ENCODE results near the gene C1QTNF5.

Gene C1QTNF5

DNA sequence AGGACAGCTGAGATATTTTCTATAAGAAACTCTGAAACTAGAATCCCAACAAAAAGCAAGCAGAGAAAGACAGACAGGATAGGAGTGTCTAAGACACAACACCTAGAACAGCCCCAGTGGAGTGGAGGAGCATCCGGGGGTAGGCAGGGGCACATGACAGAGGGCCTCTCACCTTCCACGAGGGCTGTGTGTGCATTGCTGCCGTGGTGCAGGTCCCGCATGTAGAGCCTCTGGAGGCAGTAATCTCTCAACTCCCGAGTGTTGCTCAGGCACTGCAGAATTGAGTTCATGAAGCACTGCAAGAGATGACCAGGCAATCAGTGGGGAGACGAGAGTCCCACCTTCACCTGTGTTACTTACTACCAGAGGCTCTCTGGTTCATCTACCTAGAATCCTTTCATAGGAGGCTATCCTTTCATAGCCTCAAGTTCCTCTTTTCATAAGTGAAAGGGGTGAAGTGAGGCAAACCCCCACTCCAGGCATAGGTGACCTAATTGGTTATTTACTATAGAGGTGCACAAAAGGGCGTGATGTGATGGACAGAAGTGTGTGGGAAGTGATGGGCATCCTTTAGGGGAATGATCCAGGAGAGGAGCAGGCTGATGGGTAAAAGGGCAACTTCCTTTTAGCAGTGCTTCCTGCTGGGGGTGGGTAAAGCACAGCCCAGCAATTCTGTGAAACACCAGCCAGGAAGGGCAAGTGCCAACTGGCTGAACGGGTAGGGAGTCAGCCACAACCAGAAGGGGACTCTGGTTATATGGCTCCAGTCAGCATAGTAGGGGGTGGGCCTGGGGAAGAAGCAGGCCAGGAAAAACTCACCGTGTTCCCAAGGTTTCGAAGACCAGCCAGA, 18.9 kb upstream of the C1QTNF5 start:
- DNase-seq (ENCODE audit: extremely low read depth in 1 of 2, low read depth in 1 of 2), result no peak

- no peak for DNase-seq (ENCODE audit: extremely low read depth in 1 of 2, low read depth in 1 of 2)
These were observed 16.4 kb upstream of the C1QTNF5 start for GRCh38 chr11:119357074-119357473.

DNA sequence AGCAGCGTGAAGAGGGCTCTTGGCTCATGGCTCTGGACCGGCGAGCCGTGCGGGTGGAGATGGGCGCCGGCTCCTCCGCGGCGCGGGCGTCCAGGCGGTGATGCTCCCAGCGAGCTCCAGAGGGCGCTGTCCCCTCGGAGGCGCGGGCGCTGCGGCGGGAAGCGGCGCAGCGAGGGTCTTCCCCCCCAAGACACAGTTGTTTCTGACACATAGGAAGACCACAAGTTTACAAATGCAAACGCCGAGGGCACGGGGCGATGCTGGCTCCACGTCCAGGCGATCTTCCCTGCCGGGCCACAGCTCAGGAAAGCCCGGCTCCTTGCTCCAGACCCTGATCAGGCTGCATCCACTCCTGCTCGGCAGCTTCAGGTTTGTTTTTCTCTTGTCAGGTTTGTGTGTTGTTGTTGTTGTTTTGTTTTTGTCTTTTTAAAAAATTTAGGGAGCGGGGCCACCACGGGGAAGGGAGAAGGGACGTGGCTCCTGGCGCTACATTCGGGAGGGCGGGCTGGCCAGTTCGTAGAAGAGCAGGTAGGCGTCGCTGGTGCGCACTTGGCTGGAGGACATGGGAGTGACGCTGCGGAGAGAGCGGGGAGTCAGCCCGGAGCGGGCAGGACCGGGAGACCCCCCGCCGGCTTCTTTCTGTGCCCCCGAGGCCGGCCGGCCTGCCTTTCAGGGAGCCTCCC, 15.8 kb upstream of the C1QTNF5 start:
- peak; percentile 35 to 54 for DNase-seq (ENCODE audit: extremely low read depth in 1 of 2, low read depth in 1 of 2)

GRCh38 chr11:119355091-119355843, 14.6 kb upstream of the C1QTNF5 start:
- DNase-seq (ENCODE audit: extremely low read depth in 1 of 2, low read depth in 1 of 2), result no peak

GRCh38 chr11:119352857-119353260, 12.2 kb upstream of the C1QTNF5 start:
- no peak for DNase-seq (ENCODE audit: extremely low read depth in 1 of 2, low read depth in 1 of 2)

DNA sequence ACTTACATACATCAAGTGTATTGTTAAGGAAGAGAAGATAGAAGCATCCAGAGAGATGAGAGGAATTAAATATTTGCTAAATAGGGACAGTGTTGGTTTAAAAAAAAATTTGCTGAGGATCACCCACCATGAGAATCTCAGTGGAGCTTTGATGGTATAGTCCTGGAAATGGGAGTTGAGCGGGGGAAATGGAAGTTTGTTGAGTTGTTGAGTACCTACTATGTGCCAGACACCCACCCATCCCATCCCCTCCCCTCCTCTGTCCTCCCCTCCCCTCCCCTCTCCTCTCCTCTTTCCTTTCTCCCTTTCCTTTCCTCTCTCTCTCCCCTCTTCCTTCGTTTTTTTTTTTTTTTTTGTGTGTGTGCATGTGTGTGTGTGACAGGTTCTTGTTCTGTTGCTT, 10.5 kb upstream of the C1QTNF5 start:
- no peak for DNase-seq (ENCODE audit: extremely low read depth in 1 of 2, low read depth in 1 of 2)

- no peak for DNase-seq (ENCODE audit: extremely low read depth in 1 of 2, low read depth in 1 of 2)
These were observed 9.6 kb upstream of the C1QTNF5 start for GRCh38 chr11:119350302-119350701.

- no peak for DNase-seq (ENCODE audit: extremely low read depth in 1 of 2, low read depth in 1 of 2)
These were observed 7.4 kb upstream of the C1QTNF5 start for GRCh38 chr11:119347940-119348605.

DNA sequence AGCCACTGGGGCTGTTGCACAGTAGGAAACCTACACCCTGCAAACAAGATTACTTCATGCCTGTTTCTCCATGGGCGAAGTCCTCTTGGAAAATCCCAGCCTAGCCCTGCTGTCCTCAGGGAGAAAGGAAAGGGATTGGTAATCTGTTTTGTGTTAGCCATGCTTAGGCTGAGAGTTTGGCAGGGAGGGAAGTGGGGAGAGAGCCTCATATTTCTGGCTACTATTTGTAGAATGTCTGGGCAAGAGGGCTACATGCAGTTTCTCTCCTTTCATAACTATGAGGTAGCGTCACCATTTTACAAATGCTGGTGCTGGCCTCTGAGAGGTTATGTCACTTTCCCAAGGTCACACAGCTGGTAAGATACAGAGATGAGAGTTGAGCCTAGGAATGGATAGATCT, 6.6 kb upstream of the C1QTNF5 start:
- no peak for DNase-seq (ENCODE audit: extremely low read depth in 1 of 2, low read depth in 1 of 2)

DNA sequence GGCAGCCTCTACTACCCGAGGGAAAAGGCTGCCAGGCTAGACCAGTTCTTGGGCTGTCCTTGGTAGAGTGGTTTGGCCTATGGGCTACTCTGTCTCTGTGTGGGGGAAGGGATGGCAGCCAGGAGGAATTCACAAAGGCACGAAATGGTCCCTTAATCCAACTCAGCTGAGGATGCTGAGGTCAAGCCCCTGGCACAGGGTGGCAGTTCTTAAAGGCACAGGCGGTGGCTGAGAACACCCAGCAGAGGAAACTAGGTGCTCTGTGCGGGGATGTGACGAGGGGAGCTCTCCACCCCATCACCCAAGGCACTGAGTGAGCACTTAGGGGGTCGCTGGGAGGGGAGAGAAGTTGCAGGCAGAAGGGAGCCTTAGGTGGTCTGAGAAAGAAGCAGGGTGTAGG, 5.9 kb upstream of the C1QTNF5 start, which contains the start of gene MFRP:
Gene MFRP (minus strand): TSS at position 101 of the 400 bp plus-strand sequence. CDS start 192 bp downstream, outside the sequence.
- DNase-seq (ENCODE audit: extremely low read depth in 1 of 2, low read depth in 1 of 2), result no peak

- no peak for DNase-seq (ENCODE audit: extremely low read depth in 1 of 2, low read depth in 1 of 2)
These were observed 5.0 kb upstream of the C1QTNF5 start for GRCh38 chr11:119345685-119346084.

DNA sequence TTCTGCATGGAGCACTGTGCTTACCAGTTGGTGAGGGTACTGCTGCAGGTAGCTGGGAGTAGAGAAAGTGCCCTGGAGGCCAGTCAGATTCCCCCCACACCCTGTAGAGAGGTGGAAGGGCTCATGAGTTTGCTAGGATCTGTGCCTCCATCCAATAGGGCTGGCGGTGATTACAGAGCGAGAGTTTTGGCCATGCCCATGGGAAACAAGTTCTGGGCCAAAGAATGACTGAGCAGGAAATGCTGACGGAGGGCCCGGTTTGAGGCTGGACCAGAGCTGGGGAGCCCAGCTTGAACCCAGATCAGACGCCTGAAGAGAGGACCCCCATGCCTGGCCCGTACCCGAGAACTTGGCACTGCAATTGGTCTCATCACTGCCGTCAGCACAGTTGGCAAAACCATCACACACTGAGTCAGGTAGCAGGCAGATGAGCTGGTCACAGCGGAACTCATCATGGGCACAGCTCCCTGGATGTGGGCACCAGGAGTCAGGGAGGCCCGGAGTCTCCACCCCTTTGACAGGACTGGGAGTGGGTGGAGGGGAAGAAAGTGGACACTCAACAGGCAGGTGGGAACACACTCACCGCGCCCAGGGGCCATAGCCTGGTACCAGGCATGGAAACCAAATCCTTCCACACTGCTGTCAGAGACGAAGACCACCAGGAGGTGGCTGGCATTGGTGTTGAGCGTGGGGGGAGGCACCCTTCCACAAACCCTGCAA, 3.8 kb upstream of the C1QTNF5 start:
- no peak for DNase-seq (ENCODE audit: extremely low read depth in 1 of 2, low read depth in 1 of 2)

- no peak for DNase-seq (ENCODE audit: extremely low read depth in 1 of 2, low read depth in 1 of 2)
These were observed 3.0 kb upstream of the C1QTNF5 start for GRCh38 chr11:119343726-119344125.

DNA sequence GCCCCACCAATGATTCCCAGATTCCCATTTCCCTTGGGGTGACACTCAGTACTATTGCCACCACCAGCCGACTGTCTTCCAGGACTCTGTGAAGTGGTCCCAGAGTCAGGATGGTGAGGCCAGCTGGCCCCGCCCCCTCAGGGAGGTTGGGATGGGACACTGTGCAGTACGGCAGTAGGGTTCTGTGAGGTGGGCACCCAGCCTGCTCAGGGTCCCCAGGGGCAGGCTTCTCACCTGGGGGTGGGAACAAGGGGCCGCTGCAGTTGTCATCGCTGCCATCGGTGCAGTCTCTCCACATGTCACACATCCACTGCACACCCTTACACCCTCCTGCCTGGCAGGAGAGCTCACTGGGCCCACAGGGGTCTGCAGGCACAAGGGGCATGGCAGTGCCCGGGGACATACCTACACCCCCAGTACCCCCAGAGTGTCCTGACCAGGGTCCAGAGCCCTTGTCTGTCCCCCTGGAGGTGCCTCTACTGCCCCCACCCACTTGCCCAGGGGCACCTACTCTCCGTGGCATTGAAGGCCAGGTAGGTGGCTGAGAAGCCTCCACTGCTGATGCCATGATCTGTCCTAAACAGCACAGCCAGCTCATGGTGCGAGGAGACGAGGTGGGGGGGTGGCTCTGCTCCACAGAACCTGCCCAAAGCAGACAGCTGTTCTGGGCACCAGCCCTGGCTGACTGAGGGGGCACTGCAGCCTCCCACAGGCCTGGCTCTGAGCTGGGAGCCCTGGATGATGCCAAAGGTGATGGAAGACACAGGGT, 1.9 kb upstream of the C1QTNF5 start:
- no peak for DNase-seq (ENCODE audit: extremely low read depth in 1 of 2, low read depth in 1 of 2)

DNA sequence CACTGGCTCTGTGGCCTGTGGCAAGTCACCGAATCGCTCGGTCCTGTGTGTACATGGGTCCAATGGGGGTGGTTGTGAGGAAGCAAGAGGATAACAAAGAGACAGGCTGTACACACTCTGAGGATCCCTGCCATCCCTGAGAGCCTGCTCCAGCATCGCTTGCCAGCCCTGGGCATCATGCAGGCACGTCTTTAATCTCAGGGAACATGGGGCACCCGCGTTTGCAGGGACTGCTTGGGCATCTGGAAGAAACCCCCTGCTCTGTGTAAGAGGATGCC, 1.3 kb upstream of the C1QTNF5 start:
- DNase-seq (ENCODE audit: extremely low read depth in 1 of 2, low read depth in 1 of 2), result no peak

DNA sequence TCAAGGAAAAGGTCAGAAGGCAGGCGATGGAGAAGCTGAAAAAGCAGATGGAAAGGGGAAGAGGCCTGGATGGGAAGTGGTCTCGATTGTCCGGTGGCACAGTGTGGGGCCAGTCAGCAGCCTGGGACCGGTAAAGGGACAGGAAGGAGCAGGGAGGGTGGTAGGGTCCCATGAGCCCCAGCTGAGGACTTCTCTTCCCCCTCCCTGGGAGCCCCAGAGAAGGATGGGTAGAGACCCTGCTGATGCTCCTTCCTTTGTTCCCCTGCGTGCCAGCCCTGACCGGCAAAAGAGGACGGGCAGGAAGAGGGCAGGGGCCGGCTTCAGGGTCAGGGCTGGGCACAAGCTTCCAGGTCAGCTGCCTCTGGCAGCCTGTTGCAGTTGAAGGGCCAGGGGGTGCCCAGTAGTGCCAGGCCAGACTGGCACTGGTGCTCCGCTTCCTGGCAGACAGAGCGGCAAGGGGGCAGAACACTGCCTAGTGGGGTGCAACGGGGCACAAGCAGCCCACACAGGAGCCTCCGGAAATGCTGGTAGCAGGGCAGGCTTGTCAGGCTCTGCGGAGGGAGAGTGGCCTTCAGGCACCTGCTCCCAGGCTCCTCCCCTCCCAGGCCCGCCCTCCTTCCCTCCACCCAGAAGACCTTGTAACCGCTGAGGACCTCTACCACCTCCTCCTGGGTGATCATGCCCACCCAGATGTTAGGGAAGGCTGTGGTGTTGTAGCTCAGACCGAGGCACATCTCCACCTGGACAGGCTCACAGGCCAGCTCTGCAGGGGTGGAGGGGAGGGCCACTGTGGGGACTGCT, 739 bp upstream of the C1QTNF5 start:
- no peak for DNase-seq (ENCODE audit: extremely low read depth in 1 of 2, low read depth in 1 of 2)

- DNase-seq (ENCODE audit: extremely low read depth in 1 of 2, low read depth in 1 of 2), result no peak
These were observed 921 bp downstream of the C1QTNF5 start for GRCh38 chr11:119339589-119340334.

DNA sequence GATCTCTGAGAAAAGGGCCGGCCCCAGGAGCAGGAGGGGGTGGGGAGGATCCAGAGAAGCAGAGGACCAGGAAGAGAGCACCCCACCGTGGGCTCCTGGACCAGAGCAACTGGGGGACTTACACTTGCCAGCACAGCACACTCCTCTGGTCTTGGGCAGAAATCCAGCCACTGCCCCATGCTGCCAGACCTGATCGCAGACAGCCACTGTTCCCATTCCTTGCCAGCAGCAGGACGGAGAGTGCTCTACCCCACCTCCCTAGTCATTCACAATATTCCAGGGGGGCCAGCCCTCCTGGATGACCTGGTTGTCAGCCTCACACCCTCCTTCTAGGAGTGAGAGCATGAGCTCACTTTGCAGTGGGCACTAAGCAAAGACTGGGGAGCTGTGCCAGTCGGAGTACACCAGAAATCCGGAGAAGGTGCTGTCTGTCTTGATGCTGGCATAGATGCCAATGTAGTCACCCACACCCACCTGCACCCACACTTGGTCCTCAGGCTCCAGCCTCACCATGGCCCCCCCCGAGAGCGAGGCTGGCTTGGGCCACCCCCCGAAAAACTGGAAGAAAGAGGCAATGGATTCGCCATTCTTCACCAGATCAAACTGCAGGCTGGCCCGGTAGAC, 1.6 kb downstream of the C1QTNF5 start:
- no peak for DNase-seq (ENCODE audit: extremely low read depth in 1 of 2, low read depth in 1 of 2)

Data from activated CD8-positive, alpha-beta memory T cell treated with anti-CD3 and anti-CD28 coated beads for 1 hour (primary cell).